Pancreas (tissue), 10 donors: ENCODE measurements around the gene DGKI. TPM values are rescaled to one million over a fixed set of nuclear protein-coding genes. Genes with fewer than 3 reads are reported as not detected.

Experiments
- ATAC-seq, 4 donors: fragments of 200-7000 bp; cut with Tn5 transposase; one replicate each; pipeline versions ENCODE4 v1.8.0 to v1.9.1; 2020; ENCODE audit warnings: mild to moderate bottlenecking in 4 of 4, moderate library complexity in 4 of 4
- DNase-seq, 6 donors: peaks; one replicate each; pipeline ENCODE4 v3.0.0-alpha.2; 2020
- FAIRE-seq: peaks from 2 replicates; lab custom pipeline; 2012; peaks lifted over from hg19 to GRCh38; lab: Jason Lieb, UNC
- H3K27ac ChIP-seq, 4 donors: fragments of 200-600 bp; sonication (generic); 1 replicate in 3 of 4; 2 replicates in 1 of 4; pipeline versions ENCODE4 v1.5.0 to v1.8.0; 2020
- H3K27me3 ChIP-seq, 4 donors: fragments of 200-600 bp; one replicate each; pipeline ENCODE4 v1.8.0; 2021
- H3K36me3 ChIP-seq, 3 donors: fragments of 200-600 bp; sonication (generic) in 1 of 3; one replicate each; pipeline versions ENCODE4 v1.5.0 to v1.8.0; 2020 to 2021
- H3K4me1 ChIP-seq, 3 donors: fragments of 200-600 bp; one replicate each; pipeline ENCODE4 v1.8.0; 2021
- H3K4me3 ChIP-seq, 4 donors: fragments of 200-600 bp; sonication (generic) in 2 of 4; one replicate each; pipeline versions ENCODE4 v1.5.0 to v1.8.0; 2020 to 2021
- H3K9me3 ChIP-seq, 4 donors: fragments of 200-600 bp; one replicate each; pipeline ENCODE4 v1.8.0; 2021
- CTCF ChIP-seq, 4 donors: fragments of 200-600 bp; sonication (generic) in 3 of 4; IDR thresholded peaks; one replicate each; pipeline versions ENCODE4 v1.5.0 to v1.8.0; 2021; ENCODE audit warnings: antibody characterized with exemption in 4 of 4
- WGBS, 2 donors: extraction: QIAGEN DNeasy Blood & Tissue Kit; methylation state at CpG; one replicate each; pipeline ENCODE4 v1.1.7; 2013; 5-methylcytosine and 5-hydroxymethylcytosine counted together
- intact Hi-C, 3 donors: fragments of 100-400 bp; cut with DNase I; formaldehyde crosslinking; loops; one replicate each; pipeline versions ENCODE4 v1.11.1 to v1.14.2; 2022
- polyA plus RNA-seq, 2 donors: library from polyadenylated mRNA; stranded (reverse); fragments of 200-250 nt; gene quantifications; one replicate each; pipeline ENCODE4 v1.2.3, GENCODE V29; 2013
- total RNA-seq, 6 donors: library from RNA; stranded (reverse); fragmentation: NEBNext Ultra II Directional in 4 of 6; extraction: Animal tissue kit (Norgen Biotek cat#: 25700) in 4 of 6; gene quantifications; one replicate each; pipeline versions ENCODE4 v1.2.1 to v1.2.4, GENCODE V29; 2021 to 2023
- donor health status: healthy with polysubstance abuse.
- donor health status: DM: no; HTN: no; CAD: no; lungs with moderate emphysema.
- donor health status: DM: no; HTN: no; CAD: no.
- donor health status: control.
- donor health status: control.
- donor health status: Bipolar disorder and iron deficiency.
- donor health status: DM: yes; HTN: yes; CAD: no.
- donor health status: DM: no; HTN: no; CAD: no.
- donor health status: DM: no; HTN: no; CAD: no.
- donor health status: DM: yes; HTN: yes; CAD: no.

DGKI gene
- total and polyA plus RNA-seq, 8 donors: 0.04 to 0.81 (median 0.15) TPM

- no peak for FAIRE-seq
- intact Hi-C loops: no loop called here
- H3K4me1 ChIP-seq: no peaks in the 10 kb centered on the region
- no peak overlapping the region for H3K4me3 ChIP-seq
- TF ChIP-seq CTCF (IDR thresholded peaks at IDR 0.05): no peak
- H3K27ac ChIP-seq: no peak overlapping the region
- no peak for ATAC-seq
- H3K27me3 ChIP-seq: no peaks in the 10 kb centered on the region
- WGBS, 2 donors: 93% methylated on average over 1 of the region's 1 CpG
- DNase-seq: no peak
- no peaks in the 10 kb centered on the region for H3K36me3 ChIP-seq
- H3K9me3 ChIP-seq: no peaks in the 10 kb centered on the region
Observed at GRCh38 chr7:137828456-137828855, 18.3 kb downstream of the DGKI start.

- FAIRE-seq: no peak
- intact Hi-C loops: no loop called here
- 80 to 82% methylated on average over 3 of the region's 3 CpGs for whole genome bisulfite sequencing, 2 donors
- Histone ChIP-seq H3K4me3 (no peak overlapping the region), H3K36me3 (no peaks in the 10 kb centered on the region), H3K27me3 (no peaks in the 10 kb centered on the region), H3K27ac (no peak overlapping the region), H3K4me1 (no peaks in the 10 kb centered on the region), H3K9me3 (no peaks in the 10 kb centered on the region)
- no peak for DNase-seq
- no peak for ATAC-seq
- no peak for TF ChIP-seq CTCF (IDR thresholded peaks at IDR 0.05)
Observed at GRCh38 chr7:137825489-137825888, 21.3 kb downstream of the DGKI start.

GRCh38 chr7:137820677-137821420 is 25.9 kb downstream of the DGKI start:
- FAIRE-seq (no peak), DNase-seq (peak; percentile 24 to 72 (median 42)), ATAC-seq (peak in 3 of 4 donors; percentile 53 to 79 (median 70))
- Histone ChIP-seq H3K36me3 (no peaks in the 10 kb centered on the region), H3K27ac (no peak overlapping the region), H3K27me3 (no peaks in the 10 kb centered on the region), H3K4me3 (no peak overlapping the region), H3K9me3 (no peaks in the 10 kb centered on the region), H3K4me1 (no peaks in the 10 kb centered on the region)
- intact Hi-C loops: no loop called here
- TF ChIP-seq CTCF (IDR thresholded peaks at IDR 0.05): no peak
- WGBS, 2 donors: 22 to 26% methylated on average over 8 of the region's 8 CpGs

- no peak for FAIRE-seq
- no peak for ATAC-seq
- Histone ChIP-seq H3K36me3 (no peaks in the 10 kb centered on the region), H3K4me1 (no peaks in the 10 kb centered on the region), H3K27ac (no peak overlapping the region), H3K27me3 (no peaks in the 10 kb centered on the region), H3K4me3 (no peak overlapping the region), H3K9me3 (no peaks in the 10 kb centered on the region)
- intact Hi-C loops: no loop called here
- 88 to 90% methylated on average over 2 of the region's 2 CpGs for WGBS, 2 donors
- no peak for TF ChIP-seq CTCF (IDR thresholded peaks at IDR 0.05)
- DNase-seq: no peak
Observed at GRCh38 chr7:137820156-137820555, 26.6 kb downstream of the DGKI start.

GRCh38 chr7:137818036-137818435 is 28.7 kb downstream of the DGKI start:
- no peak for TF ChIP-seq CTCF (IDR thresholded peaks at IDR 0.05)
- H3K36me3 ChIP-seq: no peaks in the 10 kb centered on the region
- no peaks in the 10 kb centered on the region for H3K4me1 ChIP-seq
- 69 to 77% methylated on average over 2 of the region's 2 CpGs for WGBS, 2 donors
- H3K27me3 ChIP-seq: no peaks in the 10 kb centered on the region
- H3K4me3 ChIP-seq: no peak overlapping the region
- ATAC-seq (no peak), FAIRE-seq (no peak), DNase-seq (no peak)
- intact Hi-C loops: no loop called here
- H3K27ac ChIP-seq: no peak overlapping the region
- no peaks in the 10 kb centered on the region for H3K9me3 ChIP-seq
